IPS DF 6.9 (cell line): ENCODE data around the gene ZSCAN9.
A peak's percentile ranks its signal among the peaks of the same experiment; 100 is the strongest.

Experiments
- DNase-seq: peaks from one replicate; pipeline ENCODE4 v3.0.0-alpha.2; 2013; ENCODE audit warnings: low read depth, low spot score
- H3K27ac ChIP-seq: one replicate; pipeline ENCODE4 v1.5.1; 2013; ENCODE audit warnings: low read length, control low read depth
- H3K27me3 ChIP-seq: 2 replicates; pipeline ENCODE4 v1.6.1; 2013; ENCODE audit warnings: mild to moderate bottlenecking, low read length; ENCODE audit not compliant: control insufficient read depth, insufficient read depth
- H3K36me3 ChIP-seq: 2 replicates; pipeline ENCODE4 v1.6.1; 2013; ENCODE audit warnings: low read length; ENCODE audit not compliant: control insufficient read depth, insufficient read depth
- H3K4me1 ChIP-seq: 2 replicates; pipeline ENCODE4 v1.6.1; 2013; ENCODE audit warnings: low read length; ENCODE audit not compliant: control insufficient read depth, insufficient read depth
- H3K4me3 ChIP-seq: 2 replicates; pipeline ENCODE4 v1.5.1; 2013; ENCODE audit warnings: mild to moderate bottlenecking, low read length
- H3K9me3 ChIP-seq: 2 replicates; pipeline ENCODE4 v1.6.1; 2013; ENCODE audit warnings: low read length, inconsistent platforms; ENCODE audit not compliant: control insufficient read depth, insufficient read depth
- WGBS: extraction: QIAGEN DNeasy Blood & Tissue Kit; methylation state at CpG from one replicate; pipeline ENCODE4 v1.1.7; 2013; ENCODE audit warnings: mixed read lengths, missing lambda C conversion rate; ENCODE audit not compliant: insufficient read length, insufficient coverage; 5-methylcytosine and 5-hydroxymethylcytosine counted together

Gene ZSCAN9

GRCh38 chr6:28267695-28268059 is 42.6 kb downstream of the ZSCAN9 start:
- Histone ChIP-seq H3K9me3 (no peaks in the 10 kb centered on the region), H3K4me1 (no peaks in the 10 kb centered on the region), H3K27ac (no peak overlapping the region), H3K27me3 (no peaks in the 10 kb centered on the region), H3K4me3 (peak overlapping the region; percentile 91; the same call in 1 of the 2 replicates), H3K36me3 (peaks cover 4% of the 10 kb centered on the region; the same call in 1 of the 2 replicates)
- DNase-seq: no peak
- WGBS: 100% methylated on average over 1 of the region's 1 CpG

- Histone ChIP-seq H3K36me3 (peaks cover 4% of the 10 kb centered on the region; the same call in 1 of the 2 replicates), H3K4me1 (no peaks in the 10 kb centered on the region), H3K27ac (no peak overlapping the region), H3K9me3 (no peaks in the 10 kb centered on the region), H3K27me3 (no peaks in the 10 kb centered on the region), H3K4me3 (no peak overlapping the region)
- no peak for DNase-seq
Measured at GRCh38 chr6:28269492-28269891, 44.4 kb downstream of the ZSCAN9 start.

GRCh38 chr6:28274888-28275287 is 49.8 kb downstream of the ZSCAN9 start:
- DNase-seq: no peak
- Histone ChIP-seq H3K27me3 (no peaks in the 10 kb centered on the region), H3K27ac (no peak overlapping the region), H3K36me3 (peaks cover 4% of the 10 kb centered on the region; the same call in 1 of the 2 replicates), H3K9me3 (no peaks in the 10 kb centered on the region), H3K4me1 (no peaks in the 10 kb centered on the region), H3K4me3 (no peak overlapping the region)

GRCh38 chr6:28277746-28278145 is 52.7 kb downstream of the ZSCAN9 start:
- Histone ChIP-seq H3K27me3 (no peaks in the 10 kb centered on the region), H3K9me3 (no peaks in the 10 kb centered on the region), H3K36me3 (no peaks in the 10 kb centered on the region), H3K27ac (no peak overlapping the region), H3K4me3 (no peak overlapping the region), H3K4me1 (no peaks in the 10 kb centered on the region)
- no peak for DNase-seq
- WGBS: no CpG with 5 or more reads among the region's 3 CpGs

- H3K4me3 ChIP-seq: peak overlapping the region; percentile 93; the same call in 1 of the 2 replicates
- H3K27me3 ChIP-seq: no peaks in the 10 kb centered on the region
- no peaks in the 10 kb centered on the region for H3K9me3 ChIP-seq
- no peak overlapping the region for H3K27ac ChIP-seq
- DNase-seq: no peak
- no peaks in the 10 kb centered on the region for H3K4me1 ChIP-seq
- no CpG with 5 or more reads among the region's 3 CpGs for WGBS
- H3K36me3 ChIP-seq: no peaks in the 10 kb centered on the region
Measured at GRCh38 chr6:28280595-28281287, 55.7 kb downstream of the ZSCAN9 start.

GRCh38 chr6:28281288-28282064 is 56.4 kb downstream of the ZSCAN9 start, which contains the start of gene PGBD1:
PGBD1 (plus strand) TSS chr6:28281572; CDS start chr6:28283814, 2,242 bp downstream.
- peak; percentile 60 for DNase-seq
- Histone ChIP-seq H3K9me3 (no peaks in the 10 kb centered on the region), H3K4me1 (no peaks in the 10 kb centered on the region), H3K36me3 (no peaks in the 10 kb centered on the region), H3K4me3 (peak within 1 kb of the TSS; percentile 93), H3K27ac (no peak within 1 kb of the TSS), H3K27me3 (no peaks in the 10 kb centered on the region)
- no CpG with 5 or more reads among the region's 50 CpGs for WGBS

- DNase-seq: no peak
- Histone ChIP-seq H3K4me1 (no peaks in the 10 kb centered on the region), H3K27ac (no peak overlapping the region), H3K36me3 (peaks cover 3% of the 10 kb centered on the region; the same call in 1 of the 2 replicates), H3K4me3 (no peak overlapping the region), H3K9me3 (no peaks in the 10 kb centered on the region), H3K27me3 (no peaks in the 10 kb centered on the region)
- no CpG with 5 or more reads among the region's 2 CpGs for WGBS
Measured at GRCh38 chr6:28282926-28283325, 57.9 kb downstream of the ZSCAN9 start.
